ENCODE results near the gene TRMT11.

The TRMT11 gene

DNA sequence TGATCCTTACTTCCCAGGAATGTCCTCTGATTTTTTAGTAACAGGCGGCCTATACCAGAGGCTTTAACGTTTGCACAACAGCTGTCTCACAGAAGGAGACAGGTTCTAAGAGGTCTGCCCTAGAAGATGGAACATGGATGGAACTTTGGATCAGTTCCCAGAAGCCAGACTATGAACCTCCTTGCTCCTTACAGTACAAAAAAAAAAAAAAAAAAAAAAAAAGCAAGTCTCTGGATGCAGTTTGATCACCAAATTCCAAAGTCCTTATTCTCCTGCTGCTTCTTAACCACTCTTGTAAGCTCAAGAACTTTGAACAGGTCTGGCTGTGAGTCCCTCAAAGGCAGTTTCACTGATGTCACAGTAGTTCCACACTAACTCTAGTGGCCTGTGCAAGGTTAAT, 2.0 kb upstream of the TRMT11 start:
- H3K4me3 ChIP-seq: no peak overlapping the region
- no peak for DNase-seq (ENCODE audit: low spot score)
- H3K27ac ChIP-seq: no peak overlapping the region
- TF ChIP-seq, protein P1, sequence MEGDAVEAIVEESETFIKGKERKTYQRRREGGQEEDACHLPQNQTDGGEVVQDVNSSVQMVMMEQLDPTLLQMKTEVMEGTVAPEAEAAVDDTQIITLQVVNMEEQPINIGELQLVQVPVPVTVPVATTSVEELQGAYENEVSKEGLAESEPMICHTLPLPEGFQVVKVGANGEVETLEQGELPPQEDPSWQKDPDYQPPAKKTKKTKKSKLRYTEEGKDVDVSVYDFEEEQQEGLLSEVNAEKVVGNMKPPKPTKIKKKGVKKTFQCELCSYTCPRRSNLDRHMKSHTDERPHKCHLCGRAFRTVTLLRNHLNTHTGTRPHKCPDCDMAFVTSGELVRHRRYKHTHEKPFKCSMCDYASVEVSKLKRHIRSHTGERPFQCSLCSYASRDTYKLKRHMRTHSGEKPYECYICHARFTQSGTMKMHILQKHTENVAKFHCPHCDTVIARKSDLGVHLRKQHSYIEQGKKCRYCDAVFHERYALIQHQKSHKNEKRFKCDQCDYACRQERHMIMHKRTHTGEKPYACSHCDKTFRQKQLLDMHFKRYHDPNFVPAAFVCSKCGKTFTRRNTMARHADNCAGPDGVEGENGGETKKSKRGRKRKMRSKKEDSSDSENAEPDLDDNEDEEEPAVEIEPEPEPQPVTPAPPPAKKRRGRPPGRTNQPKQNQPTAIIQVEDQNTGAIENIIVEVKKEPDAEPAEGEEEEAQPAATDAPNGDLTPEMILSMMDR (IDR thresholded peaks at IDR 0.05): no peak

DNA sequence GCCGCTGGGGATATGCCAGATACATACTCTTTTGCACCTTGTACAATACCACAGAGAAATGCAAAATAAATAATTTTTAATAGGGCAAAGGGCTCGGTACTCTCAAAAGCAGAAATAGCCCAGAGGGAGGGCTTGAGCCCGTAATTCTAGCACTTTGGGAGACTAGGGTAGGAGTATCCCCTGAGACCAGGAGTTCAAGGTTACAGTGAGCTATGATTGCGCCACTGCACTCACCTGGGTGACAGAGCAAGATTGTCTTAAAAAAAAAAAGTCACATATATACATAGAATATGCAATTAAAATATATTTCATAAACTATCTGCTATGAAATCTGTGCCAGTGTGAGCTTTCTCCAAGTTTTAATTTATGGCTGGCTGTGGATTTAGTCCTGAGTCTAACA, 818 bp upstream of the TRMT11 start:
- Histone ChIP-seq H3K27ac (peak overlapping the region in 1 of 2 donors; percentile 76), H3K4me3 (peak overlapping the region; percentile 89)
- TF ChIP-seq, protein P1 (IDR thresholded peaks at IDR 0.05): no peak
- DNase-seq (ENCODE audit: low spot score): no peak

GRCh38 chr6:125985979-125986300, 400 bp upstream of the TRMT11 start:
- DNase-seq (ENCODE audit: low spot score): no peak
- TF ChIP-seq, protein P1 (IDR thresholded peaks at IDR 0.05): no peak
- Histone ChIP-seq H3K4me3 (peak overlapping the region; percentile 89), H3K27ac (peak overlapping the region; percentile 76 to 87)

DNA sequence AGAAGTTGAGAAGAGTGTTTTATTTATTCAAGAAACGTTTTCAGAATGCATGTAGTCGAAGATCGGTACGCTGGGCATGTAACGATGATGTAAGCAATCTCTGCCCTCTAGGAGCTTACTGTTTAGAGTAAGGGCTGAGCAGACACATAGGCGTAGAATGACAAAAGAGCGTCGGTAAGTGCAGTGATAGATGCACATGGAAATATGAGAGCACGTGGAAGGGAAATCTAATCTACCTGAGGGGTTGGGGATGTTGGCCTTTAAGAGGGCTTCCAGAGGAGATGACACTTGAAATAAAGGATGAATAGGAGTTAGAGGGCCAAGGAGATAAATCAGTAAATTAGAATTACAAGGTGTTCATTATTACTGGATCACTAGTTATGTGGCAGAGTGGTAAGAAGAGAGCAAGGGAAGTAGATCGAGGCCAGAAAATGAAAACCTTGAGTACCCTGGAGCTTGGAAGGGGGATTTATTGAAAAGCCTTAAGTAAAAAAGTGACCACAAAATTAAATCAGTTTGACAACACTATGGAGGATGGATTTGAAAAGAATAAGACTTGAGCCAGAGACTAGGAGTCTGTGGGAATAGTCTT, 782 bp downstream of the TRMT11 start:
- DNase-seq (ENCODE audit: low spot score): no peak
- Histone ChIP-seq H3K4me3 (peak overlapping the region; percentile 89), H3K27ac (peak overlapping the region; percentile 76 to 87)
- TF ChIP-seq, protein P1 (IDR thresholded peaks at IDR 0.05): no peak

DNA sequence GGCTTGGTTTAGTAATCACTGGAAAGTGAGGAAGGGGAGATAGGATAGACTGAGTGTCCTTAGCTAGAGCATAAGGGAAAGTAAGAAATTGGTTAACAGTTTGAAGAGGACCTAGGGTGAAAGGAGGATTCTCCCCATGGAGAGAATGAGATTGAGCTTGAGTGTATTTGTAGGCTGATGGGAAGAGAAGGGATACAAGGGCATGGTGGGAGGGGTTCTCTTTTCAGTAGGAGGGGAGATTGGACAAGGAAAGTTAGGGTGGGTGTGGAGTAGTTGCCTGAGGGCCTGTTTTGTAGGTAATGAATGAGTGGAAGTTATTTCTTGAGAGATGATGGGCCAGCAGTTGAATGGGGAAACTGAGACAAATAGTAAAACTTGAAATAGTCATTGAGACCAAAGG, 1.9 kb downstream of the TRMT11 start:
- no peak overlapping the region for H3K27ac ChIP-seq
- DNase-seq (ENCODE audit: low spot score): no peak
- TF ChIP-seq, protein P1 (IDR thresholded peaks at IDR 0.05): no peak
- no peak overlapping the region for H3K4me3 ChIP-seq

DNA sequence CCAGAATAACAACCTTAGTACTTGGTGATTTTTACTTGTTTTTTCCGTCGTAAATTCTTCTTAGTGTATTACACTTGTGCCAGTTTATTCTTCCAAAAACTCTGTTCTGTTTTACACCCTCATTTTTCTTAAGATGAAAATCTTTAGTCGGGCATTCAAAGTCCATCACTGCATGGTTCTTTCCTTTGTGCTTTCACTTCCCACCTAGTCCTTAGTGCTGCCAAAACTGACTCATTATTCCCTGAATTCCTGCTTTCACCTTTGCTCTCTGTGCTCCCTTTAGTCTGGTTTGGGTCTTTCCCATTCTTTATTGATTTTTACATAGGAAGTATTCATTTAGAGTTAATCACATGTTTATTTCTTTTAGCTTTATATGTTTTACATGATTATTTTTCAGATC, 3.3 kb downstream of the TRMT11 start:
- DNase-seq (ENCODE audit: low spot score): no peak
- H3K4me3 ChIP-seq: no peak overlapping the region
- H3K27ac ChIP-seq: no peak overlapping the region
- TF ChIP-seq, protein P1 (IDR thresholded peaks at IDR 0.05): no peak

- H3K27ac ChIP-seq: no peak overlapping the region
- H3K4me3 ChIP-seq: no peak overlapping the region
- no peak for DNase-seq (ENCODE audit: low spot score)
- TF ChIP-seq, protein P1 (IDR thresholded peaks at IDR 0.05): no peak
Observed at GRCh38 chr6:125991653-125992052, 5.3 kb downstream of the TRMT11 start.

Measured in coronary artery (tissue), 2 donors.